LNCAP (cell line): ENCODE results near the gene TMEM45B.

Experiments
- TF ChIP-seq, protein P1 (sequence below): fragments of 450-650 bp; IDR thresholded peaks from 2 replicates; pipeline ENCODE4 v1.5.1; 2017; ENCODE audit warnings: mild to moderate bottlenecking

The TMEM45B gene

GRCh38 chr11:129795089-129795488 lies 20.6 kb upstream of the TMEM45B start:
- TF ChIP-seq, protein P1, sequence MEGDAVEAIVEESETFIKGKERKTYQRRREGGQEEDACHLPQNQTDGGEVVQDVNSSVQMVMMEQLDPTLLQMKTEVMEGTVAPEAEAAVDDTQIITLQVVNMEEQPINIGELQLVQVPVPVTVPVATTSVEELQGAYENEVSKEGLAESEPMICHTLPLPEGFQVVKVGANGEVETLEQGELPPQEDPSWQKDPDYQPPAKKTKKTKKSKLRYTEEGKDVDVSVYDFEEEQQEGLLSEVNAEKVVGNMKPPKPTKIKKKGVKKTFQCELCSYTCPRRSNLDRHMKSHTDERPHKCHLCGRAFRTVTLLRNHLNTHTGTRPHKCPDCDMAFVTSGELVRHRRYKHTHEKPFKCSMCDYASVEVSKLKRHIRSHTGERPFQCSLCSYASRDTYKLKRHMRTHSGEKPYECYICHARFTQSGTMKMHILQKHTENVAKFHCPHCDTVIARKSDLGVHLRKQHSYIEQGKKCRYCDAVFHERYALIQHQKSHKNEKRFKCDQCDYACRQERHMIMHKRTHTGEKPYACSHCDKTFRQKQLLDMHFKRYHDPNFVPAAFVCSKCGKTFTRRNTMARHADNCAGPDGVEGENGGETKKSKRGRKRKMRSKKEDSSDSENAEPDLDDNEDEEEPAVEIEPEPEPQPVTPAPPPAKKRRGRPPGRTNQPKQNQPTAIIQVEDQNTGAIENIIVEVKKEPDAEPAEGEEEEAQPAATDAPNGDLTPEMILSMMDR: no peak

GRCh38 chr11:129798212-129798611 lies 17.4 kb upstream of the TMEM45B start:
- TF ChIP-seq, protein P1: no peak

DNA sequence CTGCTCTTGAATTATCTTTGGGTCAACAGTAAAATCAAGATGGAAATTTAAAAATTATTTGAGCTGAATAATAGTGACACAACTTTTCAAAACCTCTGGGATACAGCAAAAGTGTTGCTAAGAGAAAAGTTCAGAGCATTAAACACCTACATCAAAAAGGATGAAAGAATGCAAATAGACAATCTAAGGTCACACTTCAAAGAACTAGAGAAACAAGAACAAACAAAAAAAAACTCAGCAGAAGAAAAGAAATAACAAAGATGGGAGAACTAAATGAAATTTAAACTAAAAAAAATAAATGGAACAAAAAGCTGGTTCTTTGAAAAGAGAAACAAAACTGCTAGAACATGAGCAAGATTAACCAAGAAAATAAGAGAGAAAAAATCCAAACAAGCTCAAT lies 15.0 kb upstream of the TMEM45B start:
- TF ChIP-seq, protein P1: no peak

DNA sequence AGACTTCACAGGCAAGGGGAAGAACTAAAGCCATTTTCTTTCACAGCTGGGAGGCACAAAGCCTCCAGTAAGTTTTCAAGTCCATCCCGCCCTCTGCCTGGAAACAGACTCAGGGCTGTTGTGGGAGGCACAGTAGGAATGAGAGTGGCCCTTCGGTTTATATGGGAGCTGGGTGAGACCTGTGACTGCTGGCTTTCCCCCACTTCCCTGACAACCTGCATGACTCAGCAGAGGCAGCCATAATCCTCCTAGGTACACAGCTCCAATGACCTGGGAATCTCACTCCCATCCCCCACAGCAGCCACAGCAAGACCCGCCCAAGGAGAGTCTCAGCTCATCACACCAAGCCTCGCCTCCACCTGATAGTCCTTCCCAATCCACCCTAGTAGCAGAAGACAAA lies 12.1 kb upstream of the TMEM45B start:
- TF ChIP-seq, protein P1: no peak

DNA sequence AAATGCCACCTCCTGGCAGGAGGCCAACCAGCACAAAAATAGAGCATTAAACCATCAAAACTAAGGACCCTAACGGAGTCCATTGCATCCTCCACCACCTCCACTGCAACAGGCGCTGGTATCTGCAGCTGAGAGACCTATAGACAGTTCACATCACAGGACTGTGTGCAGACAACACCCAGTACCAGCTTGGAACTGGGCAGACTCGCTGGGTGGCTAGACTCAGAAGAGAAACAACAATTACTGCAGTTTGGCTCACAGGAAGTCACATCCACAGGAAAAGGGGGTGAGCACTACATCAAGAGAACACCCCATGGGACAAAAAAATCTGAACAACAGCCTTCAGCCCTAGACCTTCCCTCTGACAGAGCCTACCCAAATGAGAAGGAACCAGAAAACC lies 11.6 kb upstream of the TMEM45B start:
- TF ChIP-seq, protein P1: no peak

DNA sequence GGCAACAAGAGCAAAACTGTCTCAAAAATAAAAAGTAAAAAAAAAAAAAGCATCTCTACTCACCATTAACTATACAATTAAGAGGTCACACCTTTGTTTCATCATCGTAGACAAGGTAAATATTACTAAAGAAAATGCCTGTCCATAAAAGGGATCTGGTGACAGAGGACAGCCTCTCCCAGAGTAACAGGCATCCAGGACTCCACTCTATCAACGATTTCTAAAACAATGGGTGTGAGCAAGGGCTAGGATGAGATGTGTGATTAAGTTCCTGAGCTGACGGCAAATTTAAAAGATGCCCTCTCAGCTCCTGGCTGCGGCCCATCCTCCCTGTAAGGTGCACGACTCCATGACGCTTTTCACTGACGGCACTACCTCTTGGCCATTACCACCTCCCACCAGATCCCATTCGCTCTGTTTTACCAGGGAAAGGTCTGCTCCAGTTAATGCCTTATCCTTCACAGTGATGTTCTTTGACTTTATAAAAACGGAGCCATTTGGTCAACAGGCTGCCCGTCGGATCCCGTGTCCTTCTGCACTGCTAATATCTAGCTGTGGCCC lies 2.3 kb upstream of the TMEM45B start:
- TF ChIP-seq, protein P1: no peak

GRCh38 chr11:129814244-129815014 lies 1.2 kb upstream of the TMEM45B start:
- TF ChIP-seq, protein P1: no peak
